Panc1 (cell line): Measurements from ENCODE around the gene GNL2. TPM values are rescaled to one million over a fixed set of nuclear protein-coding genes. Genes with fewer than 3 reads are reported as not detected.

Experiments used
- ATAC-seq: fragments of 200-7000 bp; cut with Tn5 transposase; 2 replicates; pipeline ENCODE4 v1.9.1; 2020; ENCODE audit warnings: mild to moderate bottlenecking, moderate library complexity
- BruUV-seq: library from RNA; stranded (reverse); fragments of 400-500 nt; replicated peaks from 2 replicates; lab custom pipeline; 2021; lab: Mats Ljungman, UMichigan
- CTCF ChIA-PET: fragments of 300-600 bp; sonication (Branson Sonifier 250); formaldehyde crosslinking; loops from one replicate; lab custom pipeline; 2022; ENCODE audit warnings: antibody characterized with exemption; lab: Charles Lee
- POLR2A ChIA-PET: fragments of 300-600 bp; sonication (Branson Sonifier 250); formaldehyde crosslinking; loops from one replicate; lab custom pipeline; 2022; ENCODE audit warnings: antibody characterized with exemption; lab: Charles Lee
- DNase-seq: peaks from one replicate; pipeline ENCODE4 v3.0.0-alpha.2; 2010; ENCODE audit warnings: low read depth, low spot score
- H3K27ac ChIP-seq: 2 replicates; pipeline ENCODE4 v1.5.1; 2011; ENCODE audit warnings: mild to moderate bottlenecking, low read length, inconsistent platforms
- H3K27me3 ChIP-seq: fragments of 200-500 bp; sonication (Bioruptor generic); 2 replicates; pipeline ENCODE4 v1.6.0; 2014; ENCODE audit warnings: low read length, inconsistent platforms; ENCODE audit not compliant: control insufficient read depth, insufficient read depth
- H3K36me3 ChIP-seq: fragments of 200-500 bp; sonication (Bioruptor generic); 2 replicates; pipeline ENCODE4 v1.5.1; 2014; ENCODE audit warnings: inconsistent platforms, mild to moderate bottlenecking, low read length, moderate library complexity; ENCODE audit not compliant: control insufficient read depth, insufficient read depth
- H3K4me1 ChIP-seq: 2 replicates; pipeline ENCODE4 v1.5.1; 2011; ENCODE audit warnings: inconsistent platforms, mild to moderate bottlenecking, low read length, moderate library complexity; ENCODE audit not compliant: control insufficient read depth, insufficient read depth
- H3K4me3 ChIP-seq, 2 experiments: 2 replicates each; pipeline ENCODE4 v1.5.1; 2011 to 2012; ENCODE audit warnings: low read depth in 2 of 2, low read length in 2 of 2, mild to moderate bottlenecking in 2 of 2, inconsistent platforms in 1 of 2, moderate library complexity in 1 of 2
- H3K9me3 ChIP-seq: fragments of 200-500 bp; sonication (Bioruptor generic); 2 replicates; pipeline ENCODE4 v1.5.1; 2014; ENCODE audit warnings: low read depth, mild to moderate bottlenecking, inconsistent platforms, low read length, moderate library complexity; ENCODE audit not compliant: control insufficient read depth, insufficient read depth
- CTCF ChIP-seq: fragments of 450-650 bp; IDR thresholded peaks from 2 replicates; pipeline ENCODE4 v1.5.1; 2017; ENCODE audit warnings: mild to moderate bottlenecking
- POLR2AphosphoS5 ChIP-seq: IDR thresholded peaks from 2 replicates; pipeline ENCODE4 v1.6.1; 2012; ENCODE audit warnings: mild to moderate bottlenecking, low read depth, low read length, moderate library complexity
- REST ChIP-seq, 2 experiments: IDR thresholded peaks; 2 replicates each; pipeline ENCODE4 v1.6.1; 2011 to 2012; ENCODE audit warnings: low read depth in 2 of 2, control low read depth in 1 of 2, low read length in 1 of 2, mild to moderate bottlenecking in 1 of 2, moderate library complexity in 1 of 2; ENCODE audit not compliant: insufficient read depth in 1 of 2
- SIN3A ChIP-seq: IDR thresholded peaks from 2 replicates; pipeline ENCODE4 v1.6.1; 2012; ENCODE audit warnings: low read depth, mild to moderate bottlenecking, low read length, moderate library complexity, borderline replicate concordance; ENCODE audit not compliant: insufficient read depth
- TCF7L2 ChIP-seq: IDR thresholded peaks from 2 replicates; pipeline ENCODE4 v1.6.1; 2011; ENCODE audit warnings: mild to moderate bottlenecking, low read depth, low read length, inconsistent platforms
- in situ Hi-C: cut with HindIII; loops from 2 replicates; pipeline ENCODE4 v1.10.0; 2016; ENCODE audit warnings: low sequenced_read_pairs, low pct_unique_long_range_greater_than_20kb
- intact Hi-C: fragments of 100-400 bp; cut with micrococcal nuclease; formaldehyde crosslinking; loops from one replicate; pipeline ENCODE4 v1.10.0; 2022; ENCODE audit not compliant: unreplicated experiment
- total RNA-seq: library from RNA; stranded (reverse); gene quantifications from one replicate; pipeline ENCODE4 v1.2.1, GENCODE V29; 2021; ENCODE audit not compliant: unreplicated experiment

The GNL2 gene
- total RNA-seq, 1 experiment from 2014 or later: 73.4 TPM

GRCh38 chr1:37606481-37607263 is 10.9 kb upstream of the GNL2 start:
- Histone ChIP-seq H3K27me3 (peaks cover 7% of the 10 kb centered on the region; the same call in 1 of the 2 replicates), H3K4me1 (no peaks in the 10 kb centered on the region), H3K36me3 (no peaks in the 10 kb centered on the region), H3K4me3 (no peak overlapping the region), H3K9me3 (no peaks in the 10 kb centered on the region), H3K27ac (no peak overlapping the region)
- TF ChIP-seq REST (IDR thresholded peaks at IDR 0.05; ENCODE audit: insufficient read depth in 1 of 2, low read depth in 2 of 2, low read length in 1 of 2) (no peak), SIN3A (no peak), POLR2AphosphoS5 (no peak), TCF7L2 (no peak)
- in situ Hi-C loops (no loop called here), intact Hi-C loops (no loop called here)
- CTCF ChIA-PET: interaction anchor here (0.5 kb wide), 1 partner anchor 194 kb away, joined by 3 read pairs; no protein-coding TSS in a partner anchor
- BruUV-seq: no TSS peak
- ATAC-seq (no peak), DNase-seq (no peak)
- POLR2A ChIA-PET: no interaction called here

- no peaks in the 10 kb centered on the region for H3K36me3 ChIP-seq
- no TSS peak for BruUV-seq
- no peaks in the 10 kb centered on the region for H3K4me1 ChIP-seq
- ChIA-PET POLR2A (no interaction called here), CTCF (interaction anchor here (0.5 kb wide), 1 partner anchor 195 kb away, joined by 3 read pairs; no protein-coding TSS in a partner anchor)
- TF ChIP-seq REST (IDR thresholded peaks at IDR 0.05; ENCODE audit: insufficient read depth in 1 of 2, low read depth in 2 of 2, low read length in 1 of 2) (no peak), SIN3A (no peak), TCF7L2 (no peak), CTCF (no peak), POLR2AphosphoS5 (no peak)
- in situ Hi-C loops: no loop called here
- H3K9me3 ChIP-seq: no peaks in the 10 kb centered on the region
- ATAC-seq (no peak), DNase-seq (no peak)
- intact Hi-C loops: no loop called here
- no peak overlapping the region for H3K27ac ChIP-seq
- no peak overlapping the region for H3K4me3 ChIP-seq
- H3K27me3 ChIP-seq: peaks cover 7% of the 10 kb centered on the region; the same call in 1 of the 2 replicates
These were observed 10.2 kb upstream of the GNL2 start for GRCh38 chr1:37605806-37606474.
